Esophagus squamous epithelium (tissue), 5 donors: ENCODE results near the gene LINGO3. TPM values are rescaled to one million over a fixed set of nuclear protein-coding genes. Genes with fewer than 3 reads are reported as not detected.

Source experiments
- DNase-seq: peaks from one replicate; lab custom pipeline; 2025; lab: John Stamatoyannopoulos, UW
- H3K27ac ChIP-seq, 4 donors: fragments of 200-600 bp; sonication (generic); one replicate each; pipeline ENCODE4 v1.5.1; 2016 to 2019; ENCODE audit warnings: mild to moderate bottlenecking in 1 of 4
- H3K27me3 ChIP-seq, 4 donors: fragments of 200-600 bp; sonication (generic); 1 replicate in 3 of 4; 2 replicates in 1 of 4; pipeline versions ENCODE4 v1.5.1 to v1.6.0; 2017 to 2021; ENCODE audit warnings: antibody characterized with exemption in 1 of 4
- H3K36me3 ChIP-seq, 3 donors: fragments of 200-600 bp; sonication (generic); one replicate each; pipeline ENCODE4 v1.5.1; 2016 to 2019
- H3K4me1 ChIP-seq, 3 donors: fragments of 200-600 bp; sonication (generic); one replicate each; pipeline ENCODE4 v1.5.1; 2017 to 2019
- H3K4me3 ChIP-seq, 4 donors: fragments of 200-600 bp; sonication (generic); 1 replicate in 3 of 4; 2 replicates in 1 of 4; pipeline ENCODE4 v1.5.1; 2016 to 2019; ENCODE audit warnings: mild to moderate bottlenecking in 2 of 4, moderate library complexity in 1 of 4
- H3K9me3 ChIP-seq, 3 donors: fragments of 200-600 bp; sonication (generic); one replicate each; pipeline ENCODE4 v1.5.1; 2016 to 2019
- POLR2A ChIP-seq, 4 donors: fragments of 450-650 bp; IDR thresholded peaks; one replicate each; pipeline ENCODE4 v1.6.1; 2017; ENCODE audit warnings: antibody characterized with exemption in 4 of 4, mild to moderate bottlenecking in 4 of 4, moderate library complexity in 3 of 4
- WGBS, 2 donors: methylation state at CpG; one replicate each; pipeline ENCODE4 v1.1.5; 2018; 5-methylcytosine and 5-hydroxymethylcytosine counted together
- intact Hi-C: fragments of 100-400 bp; cut with DNase I; formaldehyde crosslinking; loops from one replicate; pipeline ENCODE4 v1.15.0; 2022
- total RNA-seq, 4 donors: library from RNA; depleted of rRNA; stranded (reverse); fragments of >200 nt; gene quantifications; one replicate each; pipeline ENCODE4 v1.1.0, GENCODE V29; 2016
- TF ChIP-seq, protein P1 (sequence below), 6 experiments: fragments of 450-650 bp in 4 of 6; fragments of 200-600 bp in 2 of 6; sonication (generic) in 2 of 6; IDR thresholded peaks; one replicate each; pipeline ENCODE4 v1.5.1; 2016 to 2019; ENCODE audit warnings: antibody characterized with exemption in 6 of 6, mild to moderate bottlenecking in 4 of 6, moderate library complexity in 4 of 6
- donor health status: DM: yes; HTN: yes; CAD: no.

The LINGO3 gene
- total RNA-seq, 4 donors from 2014 or later: 0.09 TPM; not detected in 3

DNA sequence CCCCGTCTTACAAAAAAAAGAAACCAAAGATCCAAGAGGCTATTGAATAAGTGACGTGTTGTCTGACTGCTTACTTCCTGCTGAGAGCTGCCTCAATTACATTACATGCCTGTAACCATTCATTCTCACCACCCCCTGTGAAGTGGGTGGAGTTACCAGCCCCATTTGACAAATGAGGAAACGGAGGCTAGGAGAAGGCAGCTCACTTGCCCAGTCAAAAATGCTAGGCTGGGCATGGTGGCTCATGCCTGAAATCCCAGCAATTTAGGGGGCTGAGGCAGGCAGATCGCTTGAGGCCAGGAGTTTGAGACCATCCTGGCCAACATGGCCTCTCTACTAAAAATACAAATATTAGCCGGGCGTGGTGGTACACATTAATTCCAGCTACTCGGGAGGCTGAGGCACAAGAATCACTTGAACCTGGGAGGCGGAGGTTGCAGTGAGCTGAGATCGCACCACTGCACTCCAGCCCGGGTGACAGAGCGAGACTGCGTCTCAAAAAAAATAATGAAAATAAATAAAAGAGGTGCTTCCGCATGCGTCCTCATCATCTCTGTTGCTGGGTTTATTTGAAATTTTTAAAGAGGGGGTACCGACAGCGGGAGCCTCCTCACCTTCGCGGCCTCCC is 19.9 kb upstream of the LINGO3 start:
- TF ChIP-seq POLR2A (IDR thresholded peaks at IDR 0.05): peak in 1 of 4 donors; percentile 45
- TF ChIP-seq, protein P1, sequence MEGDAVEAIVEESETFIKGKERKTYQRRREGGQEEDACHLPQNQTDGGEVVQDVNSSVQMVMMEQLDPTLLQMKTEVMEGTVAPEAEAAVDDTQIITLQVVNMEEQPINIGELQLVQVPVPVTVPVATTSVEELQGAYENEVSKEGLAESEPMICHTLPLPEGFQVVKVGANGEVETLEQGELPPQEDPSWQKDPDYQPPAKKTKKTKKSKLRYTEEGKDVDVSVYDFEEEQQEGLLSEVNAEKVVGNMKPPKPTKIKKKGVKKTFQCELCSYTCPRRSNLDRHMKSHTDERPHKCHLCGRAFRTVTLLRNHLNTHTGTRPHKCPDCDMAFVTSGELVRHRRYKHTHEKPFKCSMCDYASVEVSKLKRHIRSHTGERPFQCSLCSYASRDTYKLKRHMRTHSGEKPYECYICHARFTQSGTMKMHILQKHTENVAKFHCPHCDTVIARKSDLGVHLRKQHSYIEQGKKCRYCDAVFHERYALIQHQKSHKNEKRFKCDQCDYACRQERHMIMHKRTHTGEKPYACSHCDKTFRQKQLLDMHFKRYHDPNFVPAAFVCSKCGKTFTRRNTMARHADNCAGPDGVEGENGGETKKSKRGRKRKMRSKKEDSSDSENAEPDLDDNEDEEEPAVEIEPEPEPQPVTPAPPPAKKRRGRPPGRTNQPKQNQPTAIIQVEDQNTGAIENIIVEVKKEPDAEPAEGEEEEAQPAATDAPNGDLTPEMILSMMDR (IDR thresholded peaks at IDR 0.05): no peak
- 0 to 1% methylated on average over 17 to 18 of the region's 18 CpGs for WGBS, 2 donors
- Histone ChIP-seq H3K27me3 (no peaks in the 10 kb centered on the region), H3K4me3 (peak overlapping the region; percentile 77 to 98 (median 88)), H3K4me1 (peaks cover 27 to 68% (median 44%) of the 10 kb centered on the region in 3 donors), H3K27ac (peak overlapping the region; percentile 82 to 91 (median 83)), H3K36me3 (peaks cover 6 to 38% (median 11%) of the 10 kb centered on the region in 3 donors), H3K9me3 (no peaks in the 10 kb centered on the region)
- intact Hi-C loops: loop anchor here (5.0 kb wide), 1 partner anchor 56 kb away; no protein-coding TSS in a partner anchor
- DNase-seq: no peak

DNA sequence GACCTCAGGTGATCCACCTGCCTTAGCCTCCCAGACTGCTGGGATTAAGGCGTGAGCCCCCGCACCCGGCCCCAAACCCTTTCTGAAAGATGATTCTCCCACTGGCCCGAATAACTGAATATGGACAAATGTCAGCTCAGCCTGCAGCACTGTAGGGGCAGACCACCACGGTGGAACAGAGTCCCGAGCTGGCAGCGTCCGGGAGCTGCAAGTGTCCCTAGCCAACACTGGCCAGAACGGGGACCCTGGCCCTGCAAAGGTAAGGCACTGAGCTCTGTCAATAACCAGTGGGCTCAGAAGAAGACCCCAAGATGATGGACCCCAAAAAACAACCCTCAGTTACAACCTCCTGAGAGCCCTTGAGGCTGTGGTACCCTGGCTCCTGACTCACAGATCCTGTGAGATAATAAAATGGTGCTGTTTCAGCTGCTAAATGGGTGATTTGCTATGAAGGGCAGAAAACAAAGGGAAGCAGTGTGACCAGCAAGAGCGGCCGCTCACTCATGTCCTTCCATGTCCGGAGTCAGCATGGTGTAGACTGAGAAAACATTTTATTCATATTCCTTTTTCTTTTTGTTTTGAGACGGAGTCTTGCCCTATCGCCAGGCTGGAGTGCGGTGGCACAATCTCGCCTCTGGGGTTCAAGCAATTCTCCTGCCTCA is 18.9 kb upstream of the LINGO3 start:
- Histone ChIP-seq H3K27me3 (no peaks in the 10 kb centered on the region), H3K4me1 (peaks cover 22 to 57% (median 37%) of the 10 kb centered on the region in 3 donors), H3K9me3 (no peaks in the 10 kb centered on the region), H3K4me3 (peak overlapping the region in 2 of 4 donors; percentile 81 to 94), H3K36me3 (peaks cover 7 to 49% (median 16%) of the 10 kb centered on the region in 3 donors), H3K27ac (peak overlapping the region in 3 of 4 donors; percentile 83 to 91 (median 83))
- intact Hi-C loops: loop anchor here (5.0 kb wide), 1 partner anchor 55 kb away; no protein-coding TSS in a partner anchor
- DNase-seq: no peak
- TF ChIP-seq, protein P1 (IDR thresholded peaks at IDR 0.05): no peak
- no peak for TF ChIP-seq POLR2A (IDR thresholded peaks at IDR 0.05)
- WGBS, 2 donors: 88 to 89% methylated on average over 8 to 10 of the region's 16 CpGs

DNA sequence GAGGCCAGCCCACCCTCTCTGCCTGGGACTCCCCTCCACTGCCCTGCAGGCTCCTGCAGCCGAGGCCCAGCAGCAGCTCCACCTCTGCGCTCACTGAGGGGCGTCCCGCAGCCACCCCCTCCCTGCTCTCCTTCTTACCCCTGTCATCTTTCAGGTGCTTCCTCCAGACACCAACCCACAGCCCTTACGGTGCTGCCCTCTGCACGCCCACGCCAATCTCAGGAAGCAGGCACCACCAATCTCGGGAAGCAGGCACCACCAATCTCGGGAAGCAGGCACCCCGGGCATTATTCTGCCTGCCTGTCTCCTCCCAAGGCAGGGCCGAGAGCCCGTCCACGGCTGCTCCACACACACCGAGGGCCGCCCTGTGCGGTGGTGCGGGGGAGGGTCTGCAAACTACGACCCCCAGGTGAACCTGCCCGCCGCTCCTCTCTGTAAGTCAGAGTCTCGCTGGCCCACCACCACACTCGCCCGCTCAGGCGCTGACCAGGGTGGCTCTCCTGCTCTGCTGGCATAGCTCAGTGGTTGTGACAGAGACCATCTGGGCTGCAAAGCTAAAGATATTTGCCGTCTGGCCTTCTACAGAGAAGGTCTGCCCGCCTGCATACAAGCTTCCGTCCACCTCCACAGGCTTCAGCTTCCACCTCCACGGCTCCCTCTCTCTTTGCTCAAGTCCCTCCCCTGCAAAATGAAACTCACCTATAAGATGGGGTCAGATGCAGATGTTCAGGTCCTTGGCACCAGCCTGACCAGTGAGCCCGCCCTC is 17.5 kb upstream of the LINGO3 start:
- Histone ChIP-seq H3K4me1 (peaks cover 22 to 44% (median 26%) of the 10 kb centered on the region in 3 donors), H3K27ac (no peak overlapping the region), H3K9me3 (no peaks in the 10 kb centered on the region), H3K27me3 (no peaks in the 10 kb centered on the region), H3K4me3 (no peak overlapping the region), H3K36me3 (peaks cover 7 to 62% (median 16%) of the 10 kb centered on the region in 3 donors)
- 67 to 82% methylated on average over 10 to 12 of the region's 29 CpGs for WGBS, 2 donors
- no peak for TF ChIP-seq POLR2A (IDR thresholded peaks at IDR 0.05)
- TF ChIP-seq, protein P1 (IDR thresholded peaks at IDR 0.05): no peak
- intact Hi-C loops: loop anchor here (5.0 kb wide), 1 partner anchor 53 kb away; no protein-coding TSS in a partner anchor
- DNase-seq: no peak

DNA sequence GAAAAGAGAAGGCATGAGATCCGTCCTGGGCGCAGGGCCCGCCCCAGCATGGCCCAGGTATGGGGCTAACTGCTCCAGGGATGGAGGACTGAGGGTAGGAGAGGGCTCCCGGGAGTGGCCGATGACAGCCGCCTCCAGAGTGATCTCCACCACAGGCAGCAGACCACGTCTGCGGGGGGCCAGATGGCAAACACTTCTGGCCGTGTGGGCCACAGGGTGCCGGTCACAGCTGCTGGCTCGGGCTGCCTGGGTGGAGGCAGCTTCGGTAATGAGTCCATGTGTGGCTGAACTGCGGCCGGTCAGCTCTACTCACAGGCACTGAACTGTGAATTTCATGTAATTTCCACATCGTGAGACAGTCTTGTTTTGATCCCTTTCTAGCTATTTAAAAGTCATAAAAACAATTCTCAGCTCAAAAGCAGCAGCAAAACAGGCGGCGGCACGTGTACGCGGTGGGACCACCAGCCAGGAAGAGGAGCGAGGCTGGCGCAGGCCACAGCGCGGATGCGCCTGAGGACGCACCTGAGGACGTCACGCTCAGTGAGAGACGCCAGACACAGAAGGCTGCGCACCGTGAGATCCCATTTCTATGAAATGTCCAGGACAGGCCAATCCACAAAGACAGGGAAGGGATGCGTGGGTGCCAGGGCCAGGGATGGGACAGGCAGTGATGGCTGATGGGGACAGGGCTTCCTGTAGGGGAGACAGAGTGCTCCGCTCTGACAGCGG is 16.4 kb upstream of the LINGO3 start:
- no peaks in the 10 kb centered on the region for H3K27me3 ChIP-seq
- H3K27ac ChIP-seq: no peak overlapping the region
- H3K4me3 ChIP-seq: no peak overlapping the region
- peaks cover 16 to 33% (median 19%) of the 10 kb centered on the region in 3 donors for H3K4me1 ChIP-seq
- TF ChIP-seq, protein P1 (IDR thresholded peaks at IDR 0.05): no peak
- TF ChIP-seq POLR2A (IDR thresholded peaks at IDR 0.05): no peak
- no peaks in the 10 kb centered on the region for H3K9me3 ChIP-seq
- WGBS, 2 donors: 74 to 90% methylated on average over 19 to 32 of the region's 34 CpGs
- peaks cover 7 to 62% (median 16%) of the 10 kb centered on the region in 3 donors for H3K36me3 ChIP-seq
- no peak for DNase-seq
- intact Hi-C loops: no loop called here
